Karpas-422 (cell line): Measurements from ENCODE around the gene SSTR3. TPM values are rescaled to one million over a fixed set of nuclear protein-coding genes. Genes with fewer than 3 reads are reported as not detected.
"Not testable (repeated sequence)": the region's sequence is repeated elsewhere in the genome, so short reads cannot be mapped to it uniquely, and the experiment has no call there.

Experiments
- DNase-seq: peaks from one replicate; pipeline ENCODE4 v3.0.0-alpha.2; 2015
- H2AFZ ChIP-seq: fragments of 200-600 bp; sonication (generic); 2 replicates; pipeline ENCODE4 v1.6.1; 2014; ENCODE audit warnings: antibody characterized with exemption, low read length, mixed read lengths
- H3K27ac ChIP-seq: fragments of 200-600 bp; sonication (generic); 2 replicates; pipeline ENCODE4 v1.5.1; 2014; ENCODE audit warnings: mild to moderate bottlenecking, low read length, moderate library complexity
- H3K27me3 ChIP-seq: fragments of 200-600 bp; sonication (generic); 2 replicates; pipeline ENCODE4 v1.6.1; 2014; ENCODE audit warnings: low read length, mixed read lengths
- H3K36me3 ChIP-seq: fragments of 200-600 bp; sonication (generic); 2 replicates; pipeline ENCODE4 v1.6.1; 2014; ENCODE audit warnings: low read length, mixed read lengths; ENCODE audit not compliant: insufficient read depth
- H3K4me1 ChIP-seq: fragments of 200-600 bp; sonication (generic); 2 replicates; pipeline ENCODE4 v1.6.1; 2014; ENCODE audit warnings: mild to moderate bottlenecking, low read length, mixed read lengths
- H3K4me2 ChIP-seq: fragments of 200-600 bp; sonication (generic); 2 replicates; pipeline ENCODE4 v1.6.1; 2014; ENCODE audit warnings: low read length, low read depth, mild to moderate bottlenecking; ENCODE audit not compliant: poor library complexity, severe bottlenecking
- H3K4me3 ChIP-seq: fragments of 200-600 bp; sonication (generic); 2 replicates; pipeline ENCODE4 v1.5.1; 2014; ENCODE audit warnings: mild to moderate bottlenecking, antibody characterized with exemption, low read length, mixed read lengths
- H3K79me2 ChIP-seq: fragments of 200-600 bp; sonication (generic); 2 replicates; pipeline ENCODE4 v1.6.1; 2014; ENCODE audit warnings: mild to moderate bottlenecking, low read length, mixed read lengths
- H3K9ac ChIP-seq: fragments of 200-600 bp; sonication (generic); 2 replicates; pipeline ENCODE4 v1.6.0; 2014; ENCODE audit warnings: low read length
- H3K9me2 ChIP-seq: fragments of 200-600 bp; sonication (generic), shearing (Covaris generic); replicated peaks from 2 replicates; pipeline ENCODE4 v1.6.0; 2014; ENCODE audit warnings: mild to moderate bottlenecking, low read length, moderate library complexity; ENCODE audit not compliant: insufficient read depth
- H3K9me3 ChIP-seq: fragments of 300-700, 200-600 bp; sonication (generic); 2 replicates; pipeline ENCODE4 v1.6.1; 2014; ENCODE audit warnings: low read length, mixed read lengths
- H4K20me1 ChIP-seq: fragments of 200-600 bp; sonication (generic); 2 replicates; pipeline ENCODE4 v1.6.1; 2014; ENCODE audit warnings: mild to moderate bottlenecking, antibody characterized with exemption, low read length, low read depth; ENCODE audit not compliant: insufficient read depth
- total RNA-seq: library from RNA; depleted of rRNA; stranded (reverse); fragments of >200 nt; shearing (Covaris generic); gene quantifications from 2 replicates; pipeline ENCODE4 v1.2.3, GENCODE V29; 2014; ENCODE audit warnings: low replicate concordance

SSTR3 gene
- total RNA-seq, 1 experiment from 2014 or later, result not detected

- H3K27ac ChIP-seq, H3K9ac ChIP-seq, H4K20me1 ChIP-seq, H3K27me3 ChIP-seq, H3K36me3 ChIP-seq, H2AFZ ChIP-seq, H3K4me3 ChIP-seq, H3K4me2 ChIP-seq, H3K9me3 ChIP-seq, H3K9me2 ChIP-seq, H3K79me2 ChIP-seq, DNase-seq, H3K4me1 ChIP-seq: not testable (repeated sequence)
Measured at GRCh38 chr22:37170689-37171405, 41.4 kb downstream of the SSTR3 start.

- Histone ChIP-seq H4K20me1 (no peaks in the 10 kb centered on the region; the same call in 1 of the 2 replicates), H3K9me3 (no peaks in the 10 kb centered on the region), H3K9me2 (no peaks in the 10 kb centered on the region), H3K27me3 (no peaks in the 10 kb centered on the region), H3K9ac (no peak overlapping the region), H3K79me2 (no peaks in the 10 kb centered on the region), H3K36me3 (no peaks in the 10 kb centered on the region), H2AFZ (no peak overlapping the region), H3K4me1 (peaks cover 6% of the 10 kb centered on the region; the same call in 1 of the 2 replicates), H3K4me3 (no peak overlapping the region), H3K4me2 (no peak overlapping the region), H3K27ac (no peak overlapping the region)
- no peak for DNase-seq
Measured at GRCh38 chr22:37169947-37170688, 42.2 kb downstream of the SSTR3 start.

DNA sequence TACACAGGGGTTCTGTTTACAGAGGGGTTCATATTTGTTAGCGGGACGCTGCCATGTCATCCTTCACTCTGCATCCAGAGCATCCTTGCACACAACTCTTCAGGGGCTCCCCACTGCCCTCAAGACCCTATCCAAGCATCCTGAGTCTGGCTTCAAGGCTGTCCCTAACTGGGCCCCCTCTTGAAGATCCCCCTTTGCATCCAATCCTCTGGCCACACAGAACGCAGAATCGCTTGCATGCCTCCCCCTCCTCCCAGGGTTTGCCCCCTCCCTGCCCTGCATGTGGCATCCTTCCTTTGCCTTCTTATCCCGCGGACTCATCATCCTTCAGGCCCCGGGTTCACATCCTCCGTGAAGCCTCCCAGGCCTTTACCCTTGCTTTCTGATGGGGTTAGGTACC, 42.9 kb downstream of the SSTR3 start:
- no peak overlapping the region for H3K9ac ChIP-seq
- no peaks in the 10 kb centered on the region for H3K9me3 ChIP-seq
- no peaks in the 10 kb centered on the region for H3K36me3 ChIP-seq
- H3K4me2 ChIP-seq, result no peak overlapping the region
- H3K27ac ChIP-seq, result no peak overlapping the region
- no peak for DNase-seq
- no peaks in the 10 kb centered on the region; the same call in 1 of the 2 replicates for H4K20me1 ChIP-seq
- peaks cover 6% of the 10 kb centered on the region; the same call in 1 of the 2 replicates for H3K4me1 ChIP-seq
- no peaks in the 10 kb centered on the region for H3K27me3 ChIP-seq
- H2AFZ ChIP-seq, result no peak overlapping the region
- no peaks in the 10 kb centered on the region for H3K9me2 ChIP-seq
- no peaks in the 10 kb centered on the region for H3K79me2 ChIP-seq
- H3K4me3 ChIP-seq, result no peak overlapping the region

DNA sequence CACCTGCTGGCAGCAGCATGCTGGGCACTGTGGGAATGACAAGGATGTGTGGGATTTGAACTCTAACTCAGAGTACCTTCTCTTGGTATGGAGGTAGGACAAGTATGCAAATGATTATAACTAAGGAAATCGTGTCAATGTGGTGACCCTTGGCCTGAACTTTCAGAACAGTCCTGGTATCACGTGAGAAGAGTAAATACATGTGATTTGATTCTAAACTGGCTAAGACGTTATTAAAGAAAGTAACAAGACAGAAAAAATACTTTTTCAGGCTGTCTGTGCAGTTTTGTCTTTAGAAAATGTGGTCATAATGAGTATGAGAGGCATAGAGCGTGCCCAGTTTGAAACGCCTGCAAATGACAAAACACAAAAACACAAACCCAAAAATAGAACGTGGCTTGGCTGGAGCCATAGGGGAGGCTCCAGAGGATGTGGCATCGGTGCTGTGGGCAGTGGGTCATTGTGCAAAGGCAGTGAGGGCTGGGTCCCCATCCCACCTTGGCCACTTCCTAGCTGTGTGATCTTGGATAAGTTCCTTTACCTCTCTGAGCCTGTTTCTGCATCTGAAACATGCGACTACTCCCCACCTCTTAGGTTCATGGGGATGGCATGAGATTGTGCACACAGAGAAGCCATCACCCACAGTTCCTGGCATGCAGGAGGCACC, 44.2 kb downstream of the SSTR3 start:
- Histone ChIP-seq H3K9me3 (no peaks in the 10 kb centered on the region), H3K27ac (no peak overlapping the region), H3K9me2 (no peaks in the 10 kb centered on the region), H3K4me3 (no peak overlapping the region), H4K20me1 (no peaks in the 10 kb centered on the region; the same call in 1 of the 2 replicates), H3K4me1 (peaks cover 6% of the 10 kb centered on the region; the same call in 1 of the 2 replicates), H3K79me2 (no peaks in the 10 kb centered on the region), H3K36me3 (no peaks in the 10 kb centered on the region), H2AFZ (no peak overlapping the region), H3K27me3 (no peaks in the 10 kb centered on the region), H3K4me2 (no peak overlapping the region), H3K9ac (no peak overlapping the region)
- DNase-seq, result no peak

GRCh38 chr22:37167176-37167980, 44.9 kb downstream of the SSTR3 start:
- no peak for DNase-seq
- Histone ChIP-seq H3K4me1 (peaks cover 6% of the 10 kb centered on the region; the same call in 1 of the 2 replicates), H3K79me2 (no peaks in the 10 kb centered on the region), H3K9ac (no peak overlapping the region), H3K36me3 (no peaks in the 10 kb centered on the region), H3K27me3 (no peaks in the 10 kb centered on the region), H3K27ac (no peak overlapping the region), H3K4me2 (no peak overlapping the region), H4K20me1 (no peaks in the 10 kb centered on the region; the same call in 1 of the 2 replicates), H3K9me3 (no peaks in the 10 kb centered on the region), H3K9me2 (no peaks in the 10 kb centered on the region), H3K4me3 (no peak overlapping the region), H2AFZ (no peak overlapping the region)

- no peak overlapping the region for H3K27ac ChIP-seq
- no peaks in the 10 kb centered on the region for H3K79me2 ChIP-seq
- H3K36me3 ChIP-seq, result no peaks in the 10 kb centered on the region
- H3K4me2 ChIP-seq, result no peak overlapping the region
- peak; percentile 88 for DNase-seq
- peaks cover 4% of the 10 kb centered on the region; the same call in 1 of the 2 replicates for H3K9me3 ChIP-seq
- no peaks in the 10 kb centered on the region for H3K9me2 ChIP-seq
- no peaks in the 10 kb centered on the region for H3K27me3 ChIP-seq
- peaks cover 1% of the 10 kb centered on the region; the same call in 1 of the 2 replicates for H3K4me1 ChIP-seq
- no peak overlapping the region for H3K4me3 ChIP-seq
- H3K9ac ChIP-seq, result no peak overlapping the region
- H2AFZ ChIP-seq, result no peak overlapping the region
- no peaks in the 10 kb centered on the region; the same call in 1 of the 2 replicates for H4K20me1 ChIP-seq
Measured at GRCh38 chr22:37166675-37167066, 45.6 kb downstream of the SSTR3 start.

DNA sequence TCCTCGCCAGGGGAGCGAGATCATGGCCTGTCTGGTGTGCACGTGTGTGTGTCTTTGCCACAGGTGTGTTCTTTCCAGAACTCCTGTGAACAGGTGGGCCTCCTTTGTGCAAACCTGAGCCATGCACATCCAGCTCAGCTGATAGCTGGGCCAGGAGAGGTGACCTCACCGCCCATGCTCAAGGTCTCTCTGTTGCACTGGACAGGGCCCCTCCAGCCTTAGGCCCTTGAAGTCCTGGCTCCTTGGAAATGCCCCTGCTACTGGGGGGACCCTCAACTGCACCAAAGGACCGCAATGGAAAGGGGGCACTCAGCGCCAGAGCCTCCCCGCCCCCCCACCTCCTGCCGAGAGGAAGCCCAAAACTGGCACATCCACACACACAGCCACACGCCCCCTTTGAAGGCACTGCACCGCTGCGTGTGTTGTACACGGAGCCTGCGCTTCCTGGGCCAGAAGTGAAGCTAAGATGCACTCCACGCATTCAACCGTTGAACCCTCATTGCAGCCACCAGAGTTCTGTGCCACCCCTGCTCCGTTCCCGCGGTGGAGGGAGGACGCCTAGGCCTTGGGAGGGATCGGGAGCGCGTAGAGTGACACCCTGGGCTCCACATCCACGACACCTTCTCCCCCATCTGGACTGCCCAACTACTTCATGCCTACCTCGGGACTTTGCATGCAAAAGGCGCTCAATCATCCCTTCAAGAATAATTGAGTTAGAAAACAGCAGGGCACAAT, 46.2 kb downstream of the SSTR3 start:
- Histone ChIP-seq H3K9ac (no peak overlapping the region), H3K27me3 (no peaks in the 10 kb centered on the region; the same call in 1 of the 2 replicates), H3K4me1 (no peaks in the 10 kb centered on the region), H3K9me2 (no peaks in the 10 kb centered on the region), H3K27ac (no peak overlapping the region), H3K9me3 (peaks cover 9% of the 10 kb centered on the region), H3K36me3 (no peaks in the 10 kb centered on the region), H2AFZ (no peak overlapping the region), H4K20me1 (no peaks in the 10 kb centered on the region; the same call in 1 of the 2 replicates), H3K4me2 (no peak overlapping the region), H3K79me2 (no peaks in the 10 kb centered on the region), H3K4me3 (no peak overlapping the region)
- no peak for DNase-seq
